Measurements from ENCODE around the gene SNTG2.

The SNTG2 gene

GRCh38 chr2:1237783-1238182 is 287.1 kb downstream of the SNTG2 start:
- DNase-seq (ENCODE audit: low read depth), result no peak

- DNase-seq (ENCODE audit: low read depth), result no peak
Observed at GRCh38 chr2:1238598-1239138, 288.0 kb downstream of the SNTG2 start.

- no peak for DNase-seq (ENCODE audit: low read depth)
Observed at GRCh38 chr2:1245193-1245592, 294.5 kb downstream of the SNTG2 start.

- DNase-seq (ENCODE audit: low read depth), result no peak
Observed at GRCh38 chr2:1246239-1246638, 295.6 kb downstream of the SNTG2 start.

GRCh38 chr2:1246991-1247390 is 296.3 kb downstream of the SNTG2 start:
- DNase-seq (ENCODE audit: low read depth), result no peak

GRCh38 chr2:1248187-1248586 is 297.5 kb downstream of the SNTG2 start:
- DNase-seq (ENCODE audit: low read depth), result no peak

- no peak for DNase-seq (ENCODE audit: low read depth)
Observed at GRCh38 chr2:1249897-1250687, 299.4 kb downstream of the SNTG2 start.

GRCh38 chr2:1251520-1251919 is 300.9 kb downstream of the SNTG2 start:
- DNase-seq (ENCODE audit: low read depth), result no peak

- no peak for DNase-seq (ENCODE audit: low read depth)
Observed at GRCh38 chr2:1253629-1254028, 303.0 kb downstream of the SNTG2 start.

- DNase-seq (ENCODE audit: low read depth), result no peak
Observed at GRCh38 chr2:1254662-1255343, 304.2 kb downstream of the SNTG2 start.

GRCh38 chr2:1256632-1257324 is 306.1 kb downstream of the SNTG2 start:
- DNase-seq (ENCODE audit: low read depth), result no peak

- DNase-seq (ENCODE audit: low read depth), result no peak
Observed at GRCh38 chr2:1257334-1257733, 306.7 kb downstream of the SNTG2 start.

GRCh38 chr2:1259746-1260145 is 309.1 kb downstream of the SNTG2 start:
- no peak for DNase-seq (ENCODE audit: low read depth)

GRCh38 chr2:1262609-1263008 is 312.0 kb downstream of the SNTG2 start:
- DNase-seq (ENCODE audit: low read depth), result no peak

- DNase-seq (ENCODE audit: low read depth), result no peak
Observed at GRCh38 chr2:1265454-1265853, 314.8 kb downstream of the SNTG2 start.

- DNase-seq (ENCODE audit: low read depth), result no peak
Observed at GRCh38 chr2:1266351-1266750, 315.7 kb downstream of the SNTG2 start.

- no peak for DNase-seq (ENCODE audit: low read depth)
Observed at GRCh38 chr2:1268034-1268433, 317.4 kb downstream of the SNTG2 start.

GRCh38 chr2:1269812-1270211 is 319.2 kb downstream of the SNTG2 start:
- no peak for DNase-seq (ENCODE audit: low read depth)

GRCh38 chr2:1272835-1273234 is 322.2 kb downstream of the SNTG2 start:
- DNase-seq (ENCODE audit: low read depth), result no peak

- no peak for DNase-seq (ENCODE audit: low read depth)
Observed at GRCh38 chr2:1277634-1278033, 327.0 kb downstream of the SNTG2 start.

GRCh38 chr2:1278125-1278524 is 327.5 kb downstream of the SNTG2 start:
- DNase-seq (ENCODE audit: low read depth), result no peak

- DNase-seq (ENCODE audit: low read depth), result no peak
Observed at GRCh38 chr2:1278861-1279260, 328.2 kb downstream of the SNTG2 start.

GRCh38 chr2:1282552-1282951 is 331.9 kb downstream of the SNTG2 start:
- no peak for DNase-seq (ENCODE audit: low read depth)

All from fibroblast of the conjunctiva (primary cell).